Spleen (tissue), 11 donors: ENCODE measurements around the gene AKAP10. TPM values are rescaled to one million over a fixed set of nuclear protein-coding genes. Genes with fewer than 3 reads are reported as not detected.

Experiments
- DNase-seq: peaks from one replicate; pipeline ENCODE4 v3.0.0-alpha.2; 2020
- H3K27ac ChIP-seq, 8 donors: fragments of 200-600 bp; sonication (generic) in 7 of 8; 1 replicate in 4 of 8; 2 replicates in 4 of 8; pipeline versions ENCODE4 v1.5.0 to v1.8.0; 2016 to 2021; ENCODE audit warnings: inconsistent platforms in 4 of 8, mild to moderate bottlenecking in 4 of 8, moderate library complexity in 1 of 8
- H3K27me3 ChIP-seq, 7 donors: fragments of 200-600 bp; sonication (generic) in 6 of 7; replicated peaks in 1 of 7; 1 replicate in 4 of 7; 2 replicates in 3 of 7; pipeline versions ENCODE4 v1.5.0 to v1.8.0; 2016 to 2021; ENCODE audit warnings: inconsistent platforms in 3 of 7, mild to moderate bottlenecking in 1 of 7
- H3K36me3 ChIP-seq, 6 donors: fragments of 200-600 bp; sonication (generic) in 5 of 6; 1 replicate in 4 of 6; 2 replicates in 2 of 6; pipeline versions ENCODE4 v1.5.0 to v1.8.0; 2016 to 2021; ENCODE audit warnings: inconsistent platforms in 2 of 6
- H3K4me1 ChIP-seq, 6 donors: fragments of 200-600 bp; sonication (generic) in 5 of 6; 1 replicate in 3 of 6; 2 replicates in 3 of 6; pipeline versions ENCODE4 v1.5.0 to v1.8.0; 2016 to 2021; ENCODE audit warnings: inconsistent platforms in 3 of 6
- H3K4me3 ChIP-seq, 8 donors: fragments of 200-600 bp; sonication (generic) in 7 of 8; 1 replicate in 4 of 8; 2 replicates in 4 of 8; pipeline versions ENCODE4 v1.5.0 to v1.8.0; 2016 to 2021; ENCODE audit warnings: inconsistent platforms in 4 of 8, mild to moderate bottlenecking in 4 of 8, moderate library complexity in 2 of 8
- H3K9me3 ChIP-seq, 8 donors: fragments of 200-600 bp; sonication (generic) in 7 of 8; 1 replicate in 4 of 8; 2 replicates in 4 of 8; pipeline versions ENCODE4 v1.5.0 to v1.8.0; 2016 to 2021; ENCODE audit warnings: inconsistent platforms in 4 of 8
- CTCF ChIP-seq, 11 experiments: fragments of 200-600 bp in 7 of 11; fragments of 450-650 bp in 4 of 11; sonication (generic) in 4 of 11; IDR thresholded peaks in 8 of 11; conservative IDR thresholded peaks in 3 of 11; 1 replicate in 7 of 11; 2 replicates in 4 of 11; pipeline versions ENCODE4 v1.4.0 to v1.8.0; 2016 to 2021; ENCODE audit warnings: antibody characterized with exemption in 11 of 11, inconsistent platforms in 4 of 11, mild to moderate bottlenecking in 1 of 11
- POLR2A ChIP-seq, 3 donors: fragments of 450-650 bp; IDR thresholded peaks; one replicate each; pipeline ENCODE4 v1.5.1; 2017; ENCODE audit warnings: antibody characterized with exemption in 3 of 3, mild to moderate bottlenecking in 1 of 3
- POLR2AphosphoS5 ChIP-seq, 3 donors: sonication (generic); formaldehyde crosslinking; IDR thresholded peaks; one replicate each; pipeline ENCODE4 v1.5.1; 2017; ENCODE audit warnings: antibody characterized with exemption in 3 of 3
- WGBS, 5 donors: extraction: QIAGEN DNeasy Blood & Tissue Kit in 3 of 5; methylation state at CpG; one replicate each; pipeline versions ENCODE4 v1.1.5 to v1.1.7; 2013 to 2018; 5-methylcytosine and 5-hydroxymethylcytosine counted together
- intact Hi-C: fragments of 100-400 bp; cut with DNase I; formaldehyde crosslinking; loops from one replicate; pipeline ENCODE4 v1.15.0; 2023; ENCODE audit warnings: low total_unique reads
- polyA plus RNA-seq, 3 donors: library from polyadenylated mRNA; stranded (reverse); fragments of 200-250 nt; gene quantifications; one replicate each; pipeline ENCODE4 v1.2.1, GENCODE V29; 2013
- total RNA-seq, 7 donors: library from RNA; depleted of rRNA in 3 of 7; stranded (reverse); fragments of >200 nt in 3 of 7; fragmentation: NEBNext Ultra II Directional in 4 of 7; extraction: Animal tissue kit (Norgen Biotek cat#: 25700) in 4 of 7; gene quantifications; one replicate each; pipeline versions ENCODE4 v1.1.0 to v1.2.1, GENCODE V29; 2016 to 2021
- donor health status: healthy with polysubstance abuse.
- donor health status: DM: no; HTN: no; CAD: no; lungs with moderate emphysema.
- donor health status: DM: no; HTN: no; CAD: no.
- donor health status: Bipolar disorder and iron deficiency.
- donor health status: healthy.
- donor health status: DM: no; HTN: no; CAD: no.
- donor health status: DM: yes; HTN: yes; CAD: no.

AKAP10 gene
- total and polyA plus RNA-seq, 10 donors: 6.9 to 69.8 (median 53.6) TPM

- TF ChIP-seq CTCF (IDR thresholded peaks at IDR 0.05 in 8 of 11, conservative IDR thresholded peaks at IDR 0.05 in 3 of 11): no peak
- TF ChIP-seq POLR2A (IDR thresholded peaks at IDR 0.05): no peak
- TF ChIP-seq POLR2AphosphoS5 (IDR thresholded peaks at IDR 0.05): no peak
- Histone ChIP-seq H3K9me3 (no peaks in the 10 kb centered on the region), H3K36me3 (no peaks in the 10 kb centered on the region), H3K4me1 (no peaks in the 10 kb centered on the region), H3K27me3 (no peaks in the 10 kb centered on the region), H3K4me3 (no peak overlapping the region), H3K27ac (no peak overlapping the region)
- intact Hi-C loops: no loop called here
- WGBS, 5 donors: 82 to 89% (median 86%) methylated on average over 8 of the region's 8 CpGs
- peak; percentile 15 for DNase-seq
Observed at GRCh38 chr17:19883537-19884215, 94.0 kb downstream of the AKAP10 start.

GRCh38 chr17:19880393-19880792, 97.2 kb downstream of the AKAP10 start:
- Histone ChIP-seq H3K4me3 (no peak overlapping the region), H3K27ac (no peak overlapping the region), H3K9me3 (no peaks in the 10 kb centered on the region), H3K27me3 (no peaks in the 10 kb centered on the region), H3K36me3 (no peaks in the 10 kb centered on the region), H3K4me1 (peaks cover 0 to 27% (median 12%) of the 10 kb centered on the region in 6 donors)
- WGBS, 5 donors: 84 to 93% (median 85%) methylated on average over 4 of the region's 4 CpGs
- DNase-seq: no peak
- intact Hi-C loops: no loop called here
- TF ChIP-seq POLR2A (IDR thresholded peaks at IDR 0.05) (no peak), CTCF (IDR thresholded peaks at IDR 0.05 in 8 of 11, conservative IDR thresholded peaks at IDR 0.05 in 3 of 11) (no peak), POLR2AphosphoS5 (IDR thresholded peaks at IDR 0.05) (no peak)

GRCh38 chr17:19877364-19877945, 100.2 kb downstream of the AKAP10 start:
- Histone ChIP-seq H3K36me3 (no peaks in the 10 kb centered on the region), H3K27ac (peak overlapping the region in 4 of 8 donors; percentile 42 to 78 (median 71)), H3K9me3 (no peaks in the 10 kb centered on the region), H3K4me3 (no peak overlapping the region), H3K4me1 (peaks cover 0 to 29% (median 13%) of the 10 kb centered on the region in 6 donors), H3K27me3 (no peaks in the 10 kb centered on the region)
- TF ChIP-seq POLR2AphosphoS5 (IDR thresholded peaks at IDR 0.05) (no peak), POLR2A (IDR thresholded peaks at IDR 0.05) (no peak), CTCF (IDR thresholded peaks at IDR 0.05 in 8 of 11, conservative IDR thresholded peaks at IDR 0.05 in 3 of 11) (no peak)
- intact Hi-C loops: no loop called here
- WGBS, 5 donors: 33 to 47% (median 40%) methylated on average over 6 of the region's 6 CpGs
- peak; percentile 41 for DNase-seq

- H3K27ac ChIP-seq: peak overlapping the region in 6 of 8 donors; percentile 27 to 78 (median 62)
- no peaks in the 10 kb centered on the region for H3K9me3 ChIP-seq
- no peak overlapping the region for H3K4me3 ChIP-seq
- H3K4me1 ChIP-seq: peaks cover 0 to 29% (median 13%) of the 10 kb centered on the region in 6 donors
- H3K36me3 ChIP-seq: no peaks in the 10 kb centered on the region
- WGBS, 5 donors: 10 to 32% (median 17%) methylated on average over 11 to 13 of the region's 13 CpGs
- intact Hi-C loops: no loop called here
- TF ChIP-seq POLR2AphosphoS5 (IDR thresholded peaks at IDR 0.05): peak; percentile 68 to 74 (median 74)
- TF ChIP-seq POLR2A (IDR thresholded peaks at IDR 0.05): no peak
- DNase-seq: peak; percentile 88
- H3K27me3 ChIP-seq: no peaks in the 10 kb centered on the region
Observed at GRCh38 chr17:19876529-19877161, 101.0 kb downstream of the AKAP10 start.
